PFSK-1 (cell line): ENCODE measurements around the gene KRT37. TPM values are rescaled to one million over a fixed set of nuclear protein-coding genes. Genes with fewer than 3 reads are reported as not detected.

ENCODE experiments used
- FOXP2 ChIP-seq: optimal IDR thresholded peaks from 2 replicates; pipeline ENCODE3; 2011; ENCODE audit warnings: borderline replicate concordance, control low read depth, inconsistent platforms; ENCODE audit not compliant: insufficient read depth; ENCODE audit errors: extremely low read length, extremely low read depth
- POLR2AphosphoS5 ChIP-seq: IDR thresholded peaks from 2 replicates; pipeline ENCODE4 v1.6.1; 2012; ENCODE audit warnings: low read depth, mild to moderate bottlenecking, control low read depth, low read length, moderate library complexity
- SIN3A ChIP-seq: IDR thresholded peaks from 2 replicates; pipeline ENCODE4 v1.6.1; 2012; ENCODE audit warnings: mild to moderate bottlenecking, low read length, moderate library complexity, borderline replicate concordance; ENCODE audit not compliant: insufficient read depth
- TAF1 ChIP-seq: IDR thresholded peaks from 2 replicates; pipeline ENCODE4 v1.6.1; 2012; ENCODE audit warnings: low read length, control low read depth, borderline replicate concordance; ENCODE audit not compliant: insufficient read depth
- polyA plus RNA-seq: library from polyadenylated mRNA; unstranded; fragments of >200 nt; gene quantifications from one replicate; pipeline ENCODE4 v1.2.1, GENCODE V29; 2012; ENCODE audit warnings: low read depth, missing spikeins; ENCODE audit not compliant: insufficient read length
- TF ChIP-seq, protein P1 (sequence below), 2 experiments: IDR thresholded peaks; 2 replicates each; pipeline versions ENCODE4 v1.6.1 to v1.8.0; 2011 to 2012; ENCODE audit warnings: low read depth in 2 of 2, low read length in 2 of 2, control low read depth in 1 of 2, inconsistent platforms in 1 of 2, mild to moderate bottlenecking in 1 of 2, moderate library complexity in 1 of 2; ENCODE audit not compliant: insufficient read depth in 1 of 2

Gene KRT37
- polyA plus RNA-seq, result not detected

DNA sequence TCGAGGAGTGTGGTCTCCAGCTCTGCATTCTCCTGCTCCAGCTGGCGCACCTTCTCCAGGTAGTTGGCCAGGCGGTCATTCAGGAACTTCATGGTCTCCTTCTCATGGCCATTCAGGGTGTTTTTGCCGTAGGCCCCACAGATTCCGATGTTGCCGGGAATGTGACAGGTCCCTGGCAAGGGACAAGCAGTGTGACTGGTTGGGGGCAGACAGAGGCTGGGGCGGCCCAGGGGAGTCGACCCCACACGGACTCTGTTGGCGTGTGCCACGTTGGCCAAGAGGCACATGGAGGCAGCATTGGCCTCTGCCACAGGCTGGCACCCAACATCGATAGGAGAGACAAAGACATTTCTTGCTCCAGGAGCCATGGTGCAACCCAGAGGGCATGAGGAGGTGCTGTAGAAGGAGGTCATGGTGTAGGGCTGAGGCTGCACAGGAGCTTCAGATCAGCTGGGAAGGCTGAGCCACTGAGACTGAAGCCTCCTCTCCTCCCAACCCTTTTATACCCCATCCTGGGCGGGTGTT is at the start of gene KRT37:
Gene KRT37, minus strand, starts transcription at position 475 of the 525 bp plus-strand sequence. Its CDS starts 62 bp downstream, at position 413.
- TF ChIP-seq, protein P1, sequence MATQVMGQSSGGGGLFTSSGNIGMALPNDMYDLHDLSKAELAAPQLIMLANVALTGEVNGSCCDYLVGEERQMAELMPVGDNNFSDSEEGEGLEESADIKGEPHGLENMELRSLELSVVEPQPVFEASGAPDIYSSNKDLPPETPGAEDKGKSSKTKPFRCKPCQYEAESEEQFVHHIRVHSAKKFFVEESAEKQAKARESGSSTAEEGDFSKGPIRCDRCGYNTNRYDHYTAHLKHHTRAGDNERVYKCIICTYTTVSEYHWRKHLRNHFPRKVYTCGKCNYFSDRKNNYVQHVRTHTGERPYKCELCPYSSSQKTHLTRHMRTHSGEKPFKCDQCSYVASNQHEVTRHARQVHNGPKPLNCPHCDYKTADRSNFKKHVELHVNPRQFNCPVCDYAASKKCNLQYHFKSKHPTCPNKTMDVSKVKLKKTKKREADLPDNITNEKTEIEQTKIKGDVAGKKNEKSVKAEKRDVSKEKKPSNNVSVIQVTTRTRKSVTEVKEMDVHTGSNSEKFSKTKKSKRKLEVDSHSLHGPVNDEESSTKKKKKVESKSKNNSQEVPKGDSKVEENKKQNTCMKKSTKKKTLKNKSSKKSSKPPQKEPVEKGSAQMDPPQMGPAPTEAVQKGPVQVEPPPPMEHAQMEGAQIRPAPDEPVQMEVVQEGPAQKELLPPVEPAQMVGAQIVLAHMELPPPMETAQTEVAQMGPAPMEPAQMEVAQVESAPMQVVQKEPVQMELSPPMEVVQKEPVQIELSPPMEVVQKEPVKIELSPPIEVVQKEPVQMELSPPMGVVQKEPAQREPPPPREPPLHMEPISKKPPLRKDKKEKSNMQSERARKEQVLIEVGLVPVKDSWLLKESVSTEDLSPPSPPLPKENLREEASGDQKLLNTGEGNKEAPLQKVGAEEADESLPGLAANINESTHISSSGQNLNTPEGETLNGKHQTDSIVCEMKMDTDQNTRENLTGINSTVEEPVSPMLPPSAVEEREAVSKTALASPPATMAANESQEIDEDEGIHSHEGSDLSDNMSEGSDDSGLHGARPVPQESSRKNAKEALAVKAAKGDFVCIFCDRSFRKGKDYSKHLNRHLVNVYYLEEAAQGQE (IDR thresholded peaks at IDR 0.05; ENCODE audit: insufficient read depth in 1 of 2, low read depth in 2 of 2, low read length in 2 of 2), result no peak
- TF ChIP-seq POLR2AphosphoS5, result no peak
- TF ChIP-seq SIN3A, result no peak
- no peak for TF ChIP-seq TAF1
- no peak for TF ChIP-seq FOXP2

DNA sequence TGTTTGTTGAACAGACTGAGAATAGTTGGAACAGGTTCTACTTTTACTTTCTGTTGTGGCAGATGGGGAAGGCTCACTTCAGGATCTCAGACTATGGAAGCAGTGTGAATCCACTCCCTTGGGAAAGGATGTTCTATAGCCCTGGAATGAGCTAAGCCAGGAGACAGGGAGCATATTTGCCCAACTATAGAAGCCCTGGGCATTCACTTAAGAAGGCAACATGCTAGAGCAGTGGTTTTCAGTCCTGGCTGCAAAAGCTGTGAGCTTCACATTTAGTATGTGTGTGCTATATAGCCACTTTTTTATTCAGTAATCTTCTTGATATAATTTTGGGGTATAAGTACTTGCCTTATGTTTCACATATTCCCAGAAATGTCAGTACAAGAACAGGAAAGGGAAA is 44.0 kb upstream of the KRT37 start:
- TF ChIP-seq SIN3A, result no peak
- TF ChIP-seq FOXP2, result no peak
- TF ChIP-seq TAF1, result no peak
- TF ChIP-seq POLR2AphosphoS5, result no peak
- TF ChIP-seq, protein P1 (IDR thresholded peaks at IDR 0.05; ENCODE audit: insufficient read depth in 1 of 2, low read depth in 2 of 2, low read length in 2 of 2), result no peak

DNA sequence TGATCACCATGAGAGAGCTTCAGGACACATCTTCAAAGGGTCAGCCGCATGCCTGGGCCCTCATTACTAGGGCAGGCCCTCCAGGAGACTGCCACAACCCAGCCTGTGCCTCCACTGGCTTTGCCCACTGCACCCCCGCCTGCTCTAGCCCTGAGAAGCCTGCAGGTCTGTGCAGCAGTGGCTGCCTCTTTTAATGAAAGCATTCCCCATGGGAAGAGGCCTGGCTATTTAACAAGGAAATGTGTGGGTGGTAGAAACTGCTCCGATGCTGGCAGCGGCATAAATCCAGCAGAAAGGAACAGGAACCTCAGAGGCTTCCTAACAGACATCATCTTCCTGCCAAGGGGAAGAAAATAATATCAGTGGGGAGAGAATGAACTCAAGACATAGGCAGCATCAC is 43.2 kb upstream of the KRT37 start:
- TF ChIP-seq FOXP2 (no peak), TAF1 (no peak), SIN3A (no peak), POLR2AphosphoS5 (no peak)
- TF ChIP-seq, protein P1 (IDR thresholded peaks at IDR 0.05; ENCODE audit: insufficient read depth in 1 of 2, low read depth in 2 of 2, low read length in 2 of 2), result no peak

DNA sequence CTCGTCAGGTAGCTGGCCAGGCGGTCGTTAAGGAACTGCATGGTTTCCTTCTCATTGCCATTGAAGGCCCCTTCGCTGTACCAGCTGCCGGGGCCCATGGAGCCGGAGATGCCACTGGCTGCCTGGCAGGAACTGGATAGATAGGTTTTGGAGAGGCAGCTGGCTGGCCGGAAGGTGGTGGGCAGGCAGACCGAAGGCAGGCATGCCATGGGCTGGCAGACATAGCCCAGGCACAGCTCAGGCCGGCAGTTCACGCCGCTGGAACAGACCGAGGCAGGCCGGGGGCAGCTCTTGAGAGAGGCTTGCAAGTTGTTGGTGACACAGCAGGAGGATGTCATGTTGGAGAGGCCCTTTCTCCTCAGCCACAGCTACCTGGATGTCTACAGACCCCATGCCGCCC is 42.6 kb upstream of the KRT37 start, which contains the start of gene KRT32:
Gene KRT32, minus strand, starts transcription at position 399 of the 400 bp plus-strand sequence. Its CDS starts 61 bp downstream, at position 338.
- TF ChIP-seq FOXP2 (no peak), POLR2AphosphoS5 (no peak), SIN3A (no peak), TAF1 (no peak)
- TF ChIP-seq, protein P1 (IDR thresholded peaks at IDR 0.05; ENCODE audit: insufficient read depth in 1 of 2, low read depth in 2 of 2, low read length in 2 of 2), result no peak

DNA sequence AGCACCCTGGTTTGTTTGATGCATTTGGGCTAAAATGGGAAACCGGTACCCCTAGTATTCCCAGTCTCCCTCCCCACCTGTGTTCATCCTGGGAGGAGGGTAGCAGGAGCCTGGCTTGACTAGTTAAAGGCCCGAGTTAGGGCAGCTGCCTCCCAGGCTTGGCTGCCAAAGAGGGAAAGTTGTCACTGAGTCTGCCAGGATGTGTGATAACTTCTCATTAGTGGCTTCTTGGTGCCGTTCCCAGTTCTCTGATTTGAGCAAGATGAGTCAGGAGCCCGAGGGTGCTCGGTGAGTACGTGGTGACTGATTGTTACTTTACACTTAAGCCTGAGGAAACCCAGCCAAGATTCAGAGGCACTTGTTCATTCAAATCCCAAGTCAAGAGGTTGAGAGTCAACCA is 40.3 kb upstream of the KRT37 start:
- no peak for TF ChIP-seq TAF1
- no peak for TF ChIP-seq POLR2AphosphoS5
- no peak for TF ChIP-seq FOXP2
- TF ChIP-seq, protein P1 (IDR thresholded peaks at IDR 0.05; ENCODE audit: insufficient read depth in 1 of 2, low read depth in 2 of 2, low read length in 2 of 2), result no peak
- no peak for TF ChIP-seq SIN3A
